ENCODE results near the gene SYNE4. TPM values are rescaled to one million over a fixed set of nuclear protein-coding genes. Genes with fewer than 3 reads are reported as not detected.

SYNE4 gene
- total and polyA plus RNA-seq, 2 of the 13 experiments (the other 11 are each of a cell fraction or from before 2014, with no cell fraction given): 13.7 to 23.0 TPM

GRCh38 chr19:36054119-36054732 lies 45.6 kb upstream of the SYNE4 start, which contains the start of gene THAP8 (continued):
- TF ChIP-seq THAP9 (CRISPR knock-in tag; IDR thresholded peaks at IDR 0.05; ENCODE audit: borderline replicate concordance): peak; percentile 59; the same call in 1 of the 2 replicates
- peak; percentile 42 for TF ChIP-seq PPARG (CRISPR knock-in tag; conservative IDR thresholded peaks at IDR 0.05)
- TF ChIP-seq ZNF263 (CRISPR knock-in tag; IDR thresholded peaks at IDR 0.05): no peak
- TF ChIP-seq NR1H2 (CRISPR knock-in tag; IDR thresholded peaks at IDR 0.05; ENCODE audit: borderline replicate concordance, low read depth): no peak
- TF ChIP-seq IRF1 (CRISPR knock-in tag; IDR thresholded peaks at IDR 0.05; ENCODE audit: low read depth): no peak
- TF ChIP-seq TBP (CRISPR knock-in tag; IDR thresholded peaks at IDR 0.05): no peak
- TF ChIP-seq AKNA (CRISPR knock-in tag; IDR thresholded peaks at IDR 0.05; ENCODE audit: borderline replicate concordance): peak; percentile 26; the same call in 1 of the 2 replicates
- TF ChIP-seq U2AF2 (IDR thresholded peaks at IDR 0.05; ENCODE audit: low read depth, low read length): no peak
- no peak for TF ChIP-seq ZNF512 (CRISPR knock-in tag; IDR thresholded peaks at IDR 0.05)
- no peak for TF ChIP-seq FOXK2 (IDR thresholded peaks at IDR 0.05)
- TF ChIP-seq ZFP36L2 (CRISPR knock-in tag; IDR thresholded peaks at IDR 0.05): no peak
- TF ChIP-seq PRDM15 (CRISPR knock-in tag; IDR thresholded peaks at IDR 0.05): no peak

Data from HepG2 (cell line).